Measurements from ENCODE around the gene HARS2.
"Not testable (repeated sequence)": the region's sequence is repeated elsewhere in the genome, so short reads cannot be mapped to it uniquely, and the experiment has no call there.

Gene HARS2, protein sequence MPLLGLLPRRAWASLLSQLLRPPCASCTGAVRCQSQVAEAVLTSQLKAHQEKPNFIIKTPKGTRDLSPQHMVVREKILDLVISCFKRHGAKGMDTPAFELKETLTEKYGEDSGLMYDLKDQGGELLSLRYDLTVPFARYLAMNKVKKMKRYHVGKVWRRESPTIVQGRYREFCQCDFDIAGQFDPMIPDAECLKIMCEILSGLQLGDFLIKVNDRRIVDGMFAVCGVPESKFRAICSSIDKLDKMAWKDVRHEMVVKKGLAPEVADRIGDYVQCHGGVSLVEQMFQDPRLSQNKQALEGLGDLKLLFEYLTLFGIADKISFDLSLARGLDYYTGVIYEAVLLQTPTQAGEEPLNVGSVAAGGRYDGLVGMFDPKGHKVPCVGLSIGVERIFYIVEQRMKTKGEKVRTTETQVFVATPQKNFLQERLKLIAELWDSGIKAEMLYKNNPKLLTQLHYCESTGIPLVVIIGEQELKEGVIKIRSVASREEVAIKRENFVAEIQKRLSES

DNA sequence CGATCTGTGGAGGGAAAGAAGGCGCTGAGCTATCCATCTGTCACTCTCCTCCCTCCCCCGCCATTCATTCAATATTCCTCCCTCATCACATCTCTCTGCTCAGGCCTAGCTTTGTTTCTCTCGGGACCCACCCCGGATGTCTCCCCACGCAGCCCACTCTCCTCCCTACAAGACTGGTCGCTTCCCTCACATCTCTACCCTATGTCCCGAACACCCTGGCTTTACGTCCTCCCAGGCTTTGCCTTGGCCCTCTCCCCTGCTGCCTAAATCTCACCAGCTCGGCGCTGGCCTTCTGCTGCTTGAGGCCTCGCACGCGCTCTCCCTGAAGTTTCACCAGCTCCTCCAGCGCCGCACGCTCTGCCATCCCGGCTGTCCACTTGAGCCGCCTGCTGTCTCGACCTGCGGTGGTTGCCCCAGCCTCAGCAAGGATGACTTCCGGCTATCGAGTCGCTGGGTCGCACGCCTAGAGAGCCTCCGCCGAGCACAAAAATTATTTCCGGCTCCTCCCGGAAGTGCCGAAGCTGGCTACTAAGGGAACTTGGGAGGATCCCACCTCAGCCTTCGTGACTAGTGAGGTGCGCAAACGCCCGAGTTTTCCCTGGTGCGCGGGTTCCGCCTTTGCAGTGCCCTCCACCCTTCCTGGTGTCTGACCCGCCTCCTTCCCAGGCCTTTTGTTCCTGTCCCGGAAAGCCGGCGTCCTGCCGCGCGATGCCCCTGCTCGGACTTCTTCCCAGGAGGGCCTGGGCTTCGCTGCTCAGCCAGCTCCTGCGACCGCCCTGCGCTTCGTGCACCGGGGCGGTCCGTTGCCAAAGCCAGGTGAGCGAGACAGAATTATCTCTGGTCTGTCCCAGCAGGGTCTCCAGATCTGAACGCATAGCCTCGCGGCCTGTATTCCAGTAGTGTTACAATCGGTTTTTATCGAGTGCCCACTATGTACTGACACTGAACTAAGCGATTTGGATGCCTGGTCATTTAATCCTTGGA lies at the start of gene HARS2, which contains the start of gene HARS1:
TSS of gene HARS2 (plus strand) at position 515 of the 984 bp plus-strand sequence. CDS start at position 709, 194 bp downstream.
TSS of gene HARS1 (minus strand) at position 430 of the 984 bp plus-strand sequence. CDS start at position 364, 66 bp downstream.
- peak; percentile 87 for DNase-seq (ENCODE audit: extremely low read depth, insufficient read length)
- TF ChIP-seq CTCF (IDR thresholded peaks at IDR 0.05; ENCODE audit: insufficient read depth, low read length, poor library complexity, severe bottlenecking): no peak
- H3K27me3 ChIP-seq (replicated peaks; ENCODE audit: control insufficient read depth, insufficient read depth, low read length): no peaks in the 10 kb centered on the region
- peak within 1 kb of the TSS; percentile 93 for H3K4me3 ChIP-seq (replicated peaks; ENCODE audit: low read depth, low read length)
- peaks cover 16% of the 10 kb centered on the region for H3K36me3 ChIP-seq (ENCODE audit: control insufficient read depth, insufficient read depth, low read length)

GRCh38 chr5:140641716-140642115 lies 49.5 kb upstream of the HARS2 start:
- no peak for TF ChIP-seq CTCF (IDR thresholded peaks at IDR 0.05; ENCODE audit: insufficient read depth, low read length, poor library complexity, severe bottlenecking)
- Histone ChIP-seq H3K27me3 (replicated peaks; ENCODE audit: control insufficient read depth, insufficient read depth, low read length) (no peaks in the 10 kb centered on the region), H3K4me3 (replicated peaks; ENCODE audit: low read depth, low read length) (no peak overlapping the region), H3K36me3 (ENCODE audit: control insufficient read depth, insufficient read depth, low read length) (peaks cover 15% of the 10 kb centered on the region)
- no peak for DNase-seq (ENCODE audit: extremely low read depth, insufficient read length)

GRCh38 chr5:140642718-140643117 lies 48.5 kb upstream of the HARS2 start:
- no peak for TF ChIP-seq CTCF (IDR thresholded peaks at IDR 0.05; ENCODE audit: insufficient read depth, low read length, poor library complexity, severe bottlenecking)
- Histone ChIP-seq H3K36me3 (ENCODE audit: control insufficient read depth, insufficient read depth, low read length) (peaks cover 15% of the 10 kb centered on the region), H3K4me3 (replicated peaks; ENCODE audit: low read depth, low read length) (no peak overlapping the region), H3K27me3 (replicated peaks; ENCODE audit: control insufficient read depth, insufficient read depth, low read length) (no peaks in the 10 kb centered on the region)
- no peak for DNase-seq (ENCODE audit: extremely low read depth, insufficient read length)

GRCh38 chr5:140647042-140647419 lies 44.2 kb upstream of the HARS2 start:
- no peak for DNase-seq (ENCODE audit: extremely low read depth, insufficient read length)
- Histone ChIP-seq H3K36me3 (ENCODE audit: control insufficient read depth, insufficient read depth, low read length) (peaks cover 13% of the 10 kb centered on the region), H3K4me3 (replicated peaks; ENCODE audit: low read depth, low read length) (peak overlapping the region; percentile 96), H3K27me3 (replicated peaks; ENCODE audit: control insufficient read depth, insufficient read depth, low read length) (no peaks in the 10 kb centered on the region)
- no peak for TF ChIP-seq CTCF (IDR thresholded peaks at IDR 0.05; ENCODE audit: insufficient read depth, low read length, poor library complexity, severe bottlenecking)

GRCh38 chr5:140658870-140659269 lies 32.4 kb upstream of the HARS2 start:
- no peak for TF ChIP-seq CTCF (IDR thresholded peaks at IDR 0.05; ENCODE audit: insufficient read depth, low read length, poor library complexity, severe bottlenecking)
- no peaks in the 10 kb centered on the region for H3K27me3 ChIP-seq (replicated peaks; ENCODE audit: control insufficient read depth, insufficient read depth, low read length)
- DNase-seq (ENCODE audit: extremely low read depth, insufficient read length): no peak
- no peak overlapping the region for H3K4me3 ChIP-seq (replicated peaks; ENCODE audit: low read depth, low read length)
- peaks cover 36% of the 10 kb centered on the region for H3K36me3 ChIP-seq (ENCODE audit: control insufficient read depth, insufficient read depth, low read length)

- H3K36me3 ChIP-seq (ENCODE audit: control insufficient read depth, insufficient read depth, low read length): peaks cover 33% of the 10 kb centered on the region
- H3K4me3 ChIP-seq (replicated peaks; ENCODE audit: low read depth, low read length); H3K27me3 ChIP-seq (replicated peaks; ENCODE audit: control insufficient read depth, insufficient read depth, low read length); DNase-seq (ENCODE audit: extremely low read depth, insufficient read length): not testable (repeated sequence)
These were observed 30.9 kb upstream of the HARS2 start for GRCh38 chr5:140660371-140660770.

Data from GM06990 (cell line).